PC-9 (cell line): ENCODE measurements around the gene CLIC2.

Source experiments
- EZH2 ChIP-seq: fragments of 200-600 bp; sonication (generic); IDR thresholded peaks from 2 replicates; pipeline ENCODE4 v1.8.0; 2017; ENCODE audit warnings: antibody characterized with exemption, low read depth
- TF ChIP-seq, protein P1 (sequence below): fragments of 200-600 bp; sonication (generic); conservative IDR thresholded peaks from 2 replicates; pipeline ENCODE4 v1.6.1; 2017; ENCODE audit warnings: mixed run types, antibody characterized with exemption, mild to moderate bottlenecking, moderate library complexity

DNA sequence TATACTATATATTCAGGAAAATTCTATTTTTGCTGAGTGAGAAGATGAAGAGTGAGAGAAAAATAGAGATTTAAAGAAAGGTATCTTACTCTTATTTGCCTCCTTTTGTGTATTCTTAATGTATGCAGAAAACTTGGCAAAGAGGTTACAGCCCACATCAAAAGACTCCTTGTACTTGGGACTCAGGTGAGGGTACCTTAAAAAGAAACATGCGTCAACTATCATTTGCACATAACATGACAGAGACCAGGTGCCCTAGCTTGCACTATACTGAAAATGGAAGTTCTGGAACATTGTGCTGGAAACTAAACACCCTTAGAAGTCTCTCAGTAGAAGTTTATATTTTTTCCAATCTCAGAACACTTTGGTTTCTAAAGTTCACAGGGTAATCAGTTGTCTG lies 54.5 kb downstream of the CLIC2 start:
- no peak for TF ChIP-seq EZH2
- TF ChIP-seq, protein P1, sequence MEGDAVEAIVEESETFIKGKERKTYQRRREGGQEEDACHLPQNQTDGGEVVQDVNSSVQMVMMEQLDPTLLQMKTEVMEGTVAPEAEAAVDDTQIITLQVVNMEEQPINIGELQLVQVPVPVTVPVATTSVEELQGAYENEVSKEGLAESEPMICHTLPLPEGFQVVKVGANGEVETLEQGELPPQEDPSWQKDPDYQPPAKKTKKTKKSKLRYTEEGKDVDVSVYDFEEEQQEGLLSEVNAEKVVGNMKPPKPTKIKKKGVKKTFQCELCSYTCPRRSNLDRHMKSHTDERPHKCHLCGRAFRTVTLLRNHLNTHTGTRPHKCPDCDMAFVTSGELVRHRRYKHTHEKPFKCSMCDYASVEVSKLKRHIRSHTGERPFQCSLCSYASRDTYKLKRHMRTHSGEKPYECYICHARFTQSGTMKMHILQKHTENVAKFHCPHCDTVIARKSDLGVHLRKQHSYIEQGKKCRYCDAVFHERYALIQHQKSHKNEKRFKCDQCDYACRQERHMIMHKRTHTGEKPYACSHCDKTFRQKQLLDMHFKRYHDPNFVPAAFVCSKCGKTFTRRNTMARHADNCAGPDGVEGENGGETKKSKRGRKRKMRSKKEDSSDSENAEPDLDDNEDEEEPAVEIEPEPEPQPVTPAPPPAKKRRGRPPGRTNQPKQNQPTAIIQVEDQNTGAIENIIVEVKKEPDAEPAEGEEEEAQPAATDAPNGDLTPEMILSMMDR: no peak
